ENCODE data around the gene MEX3A. TPM values are rescaled to one million over a fixed set of nuclear protein-coding genes. Genes with fewer than 3 reads are reported as not detected.
"Not testable (repeated sequence)": the region's sequence is repeated elsewhere in the genome, so short reads cannot be mapped to it uniquely, and the experiment has no call there.

MEX3A gene
- total and polyA plus RNA-seq, 5 donors from 2014 or later, result not detected

DNA sequence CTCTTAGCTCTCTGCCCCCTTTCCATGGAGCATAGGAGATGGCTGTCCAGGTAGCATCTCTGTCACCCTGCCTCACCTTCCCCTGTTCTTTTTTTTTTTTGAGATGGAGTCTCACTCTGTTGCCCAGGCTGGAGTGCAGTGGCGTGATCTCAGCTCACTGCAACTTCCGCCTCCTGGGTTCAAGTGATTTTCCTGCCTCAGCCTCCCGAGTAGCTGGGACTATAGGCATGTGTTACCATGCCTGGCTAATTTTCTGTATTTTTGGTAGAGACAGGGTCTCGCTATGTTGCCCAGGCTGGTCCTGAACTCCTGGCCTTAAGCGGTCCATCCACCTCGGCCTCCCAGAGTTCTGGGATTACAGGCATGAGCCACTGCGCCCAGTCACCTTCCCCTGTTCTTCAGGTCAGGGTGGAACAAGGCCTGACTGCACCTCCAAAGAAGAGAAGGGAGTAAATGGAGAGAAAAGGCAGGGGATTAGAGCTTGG lies 10.9 kb downstream of the MEX3A start:
- not testable (repeated sequence) for H3K27ac ChIP-seq (ENCODE audit: insufficient read depth, low read length, poor library complexity, severe bottlenecking); H3K9me3 ChIP-seq (ENCODE audit: control insufficient read depth in 2 of 2, low read length in 2 of 2); H3K27ac Mint-ChIP-seq; H3K27me3 ChIP-seq (ENCODE audit: control insufficient read depth, insufficient read depth, low read length); H3K36me3 ChIP-seq (ENCODE audit: control insufficient read depth, insufficient read depth, low read length); H3K4me3 Mint-ChIP-seq; H3K27me3 Mint-ChIP-seq; DNase-seq; H3K4me3 ChIP-seq (ENCODE audit: low read depth, low read length); H3K4me1 Mint-ChIP-seq; H3K9me3 Mint-ChIP-seq; H3K36me3 Mint-ChIP-seq; ATAC-seq (ENCODE audit: low read depth in 2 of 2); H3K4me1 ChIP-seq (ENCODE audit: control insufficient read depth, insufficient read depth, low read length, poor library complexity, severe bottlenecking)

DNA sequence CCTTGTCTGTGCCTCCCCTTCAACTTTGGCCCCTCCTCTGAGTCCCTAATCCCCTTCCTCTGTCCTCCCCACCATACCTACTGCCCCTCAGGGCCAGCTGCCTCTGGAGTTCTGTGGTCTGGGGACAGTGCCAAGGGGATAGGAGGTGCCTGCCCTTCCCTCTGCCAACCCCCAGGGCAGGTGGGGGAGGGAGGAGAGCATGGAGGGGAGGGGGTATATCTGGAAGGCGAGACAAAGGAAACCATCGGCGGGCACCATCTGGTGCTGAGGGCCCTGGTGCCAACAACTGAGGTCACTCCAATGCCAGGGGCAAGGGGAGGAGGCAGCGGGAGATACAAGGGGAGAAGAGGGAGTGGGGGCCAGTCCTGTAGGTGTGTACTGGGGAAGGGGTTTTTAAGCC lies 11.7 kb downstream of the MEX3A start:
- Mint-ChIP-seq H3K27ac (peak overlapping the region in 1 of 3 donors; percentile 58), H3K27me3 (peaks cover 8% of the 10 kb centered on the region), H3K36me3 (no peaks in the 10 kb centered on the region), H3K4me1 (peaks cover 0 to 6% (median 5%) of the 10 kb centered on the region in 4 donors), H3K4me3 (no peak overlapping the region), H3K9me3 (no peaks in the 10 kb centered on the region)
- Histone ChIP-seq H3K4me1 (ENCODE audit: control insufficient read depth, insufficient read depth, low read length, poor library complexity, severe bottlenecking) (peaks cover 2% of the 10 kb centered on the region), H3K36me3 (ENCODE audit: control insufficient read depth, insufficient read depth, low read length) (no peaks in the 10 kb centered on the region), H3K27me3 (ENCODE audit: control insufficient read depth, insufficient read depth, low read length) (no peaks in the 10 kb centered on the region), H3K4me3 (ENCODE audit: low read depth, low read length) (no peak overlapping the region), H3K27ac (ENCODE audit: insufficient read depth, low read length, poor library complexity, severe bottlenecking) (no peak overlapping the region), H3K9me3 (ENCODE audit: control insufficient read depth in 2 of 2, low read length in 2 of 2) (no peaks in the 10 kb centered on the region)
- DNase-seq (no peak), ATAC-seq (ENCODE audit: low read depth in 2 of 2) (no peak)

DNA sequence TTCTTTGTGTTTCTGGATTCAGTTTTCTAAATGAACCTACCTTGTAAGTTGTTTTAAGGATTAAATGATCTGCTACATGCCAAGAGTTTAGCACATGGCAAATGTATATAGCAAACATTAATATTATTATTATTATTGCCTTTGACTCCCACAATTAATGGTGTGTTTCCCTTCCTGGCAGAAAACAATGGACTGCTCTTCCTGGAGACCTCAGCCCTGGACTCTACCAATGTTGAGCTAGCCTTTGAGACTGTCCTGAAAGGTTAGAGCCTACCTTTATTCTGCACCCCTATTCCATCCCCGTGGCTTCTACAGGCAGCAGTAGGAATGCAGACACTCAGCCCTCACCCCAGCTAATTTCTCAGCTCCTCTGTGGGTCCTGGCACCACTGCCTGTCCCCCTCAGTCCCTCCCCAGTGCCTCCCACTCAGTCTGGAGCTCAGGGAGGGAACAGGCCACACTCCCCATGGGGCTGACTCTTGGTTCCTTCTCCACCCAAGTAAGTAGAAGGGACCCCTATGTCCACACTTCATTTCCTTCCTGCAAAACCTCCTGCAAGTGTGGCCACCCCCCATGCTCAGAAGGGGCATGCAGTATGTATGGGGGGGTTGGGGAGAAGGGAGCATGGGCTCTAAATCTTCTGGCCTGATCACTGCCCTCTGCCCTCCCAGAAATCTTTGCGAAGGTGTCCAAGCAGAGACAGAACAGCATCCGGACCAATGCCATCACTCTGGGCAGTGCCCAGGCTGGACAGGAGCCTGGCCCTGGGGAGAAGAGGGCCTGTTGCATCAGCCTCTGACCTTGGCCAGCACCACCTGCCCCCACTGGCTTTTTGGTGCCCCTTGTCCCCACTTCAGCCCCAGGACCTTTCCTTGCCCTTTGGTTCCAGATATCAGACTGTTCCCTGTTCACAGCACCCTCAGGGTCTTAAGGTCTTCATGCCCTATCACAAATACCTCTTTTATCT lies 12.5 kb downstream of the MEX3A start:
- no peaks in the 10 kb centered on the region for H3K9me3 Mint-ChIP-seq
- H3K27ac Mint-ChIP-seq, result no peak overlapping the region
- no peak for ATAC-seq (ENCODE audit: low read depth in 2 of 2)

DNA sequence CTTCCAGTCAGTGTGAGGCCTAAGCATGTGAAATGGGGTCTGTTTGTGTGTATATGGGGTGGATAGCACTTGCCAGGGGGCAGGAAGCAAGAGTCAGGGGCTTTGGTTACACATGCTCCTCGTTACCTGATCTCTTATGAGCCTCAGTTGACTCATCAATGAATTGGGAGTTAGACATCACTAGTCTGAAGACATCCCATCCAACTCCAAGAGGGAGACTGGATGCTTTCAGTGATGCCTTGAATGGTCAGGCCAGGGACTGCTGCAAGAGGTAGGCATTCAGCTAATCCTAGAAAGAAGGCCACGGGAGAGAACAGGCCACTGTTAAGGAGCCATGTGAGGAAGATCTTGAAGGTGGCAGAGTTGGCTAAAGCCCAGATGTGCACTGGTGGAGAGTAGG lies 15.0 kb downstream of the MEX3A start:
- Mint-ChIP-seq H3K27me3 (peaks cover 4% of the 10 kb centered on the region), H3K4me3 (no peak overlapping the region), H3K36me3 (no peaks in the 10 kb centered on the region), H3K27ac (peak overlapping the region in 1 of 3 donors; percentile 56), H3K9me3 (no peaks in the 10 kb centered on the region), H3K4me1 (peaks cover 0 to 8% (median 6%) of the 10 kb centered on the region in 4 donors)
- DNase-seq, result no peak
- Histone ChIP-seq H3K36me3 (ENCODE audit: control insufficient read depth, insufficient read depth, low read length) (no peaks in the 10 kb centered on the region), H3K27me3 (ENCODE audit: control insufficient read depth, insufficient read depth, low read length) (no peaks in the 10 kb centered on the region), H3K4me1 (ENCODE audit: control insufficient read depth, insufficient read depth, low read length, poor library complexity, severe bottlenecking) (peaks cover 2% of the 10 kb centered on the region), H3K9me3 (ENCODE audit: control insufficient read depth in 2 of 2, low read length in 2 of 2) (no peaks in the 10 kb centered on the region), H3K4me3 (ENCODE audit: low read depth, low read length) (no peak overlapping the region), H3K27ac (ENCODE audit: insufficient read depth, low read length, poor library complexity, severe bottlenecking) (no peak overlapping the region)
- ATAC-seq (ENCODE audit: low read depth in 2 of 2), result no peak

More for the DNA sequence above, 12.5 kb downstream of the MEX3A start:
- Histone ChIP-seq H3K27me3 (ENCODE audit: control insufficient read depth, insufficient read depth, low read length) (no peaks in the 10 kb centered on the region), H3K9me3 (ENCODE audit: control insufficient read depth in 2 of 2, low read length in 2 of 2) (no peaks in the 10 kb centered on the region), H3K4me1 (ENCODE audit: control insufficient read depth, insufficient read depth, low read length, poor library complexity, severe bottlenecking) (peaks cover 2% of the 10 kb centered on the region), H3K4me3 (ENCODE audit: low read depth, low read length) (no peak overlapping the region), H3K27ac (ENCODE audit: insufficient read depth, low read length, poor library complexity, severe bottlenecking) (no peak overlapping the region), H3K36me3 (ENCODE audit: control insufficient read depth, insufficient read depth, low read length) (no peaks in the 10 kb centered on the region)
- H3K36me3 Mint-ChIP-seq, result no peaks in the 10 kb centered on the region
- H3K4me3 Mint-ChIP-seq, result no peak overlapping the region
- H3K27me3 Mint-ChIP-seq, result peaks cover 4% of the 10 kb centered on the region
- no peak for DNase-seq
- peaks cover 0 to 8% (median 6%) of the 10 kb centered on the region in 4 donors for H3K4me1 Mint-ChIP-seq

DNA sequence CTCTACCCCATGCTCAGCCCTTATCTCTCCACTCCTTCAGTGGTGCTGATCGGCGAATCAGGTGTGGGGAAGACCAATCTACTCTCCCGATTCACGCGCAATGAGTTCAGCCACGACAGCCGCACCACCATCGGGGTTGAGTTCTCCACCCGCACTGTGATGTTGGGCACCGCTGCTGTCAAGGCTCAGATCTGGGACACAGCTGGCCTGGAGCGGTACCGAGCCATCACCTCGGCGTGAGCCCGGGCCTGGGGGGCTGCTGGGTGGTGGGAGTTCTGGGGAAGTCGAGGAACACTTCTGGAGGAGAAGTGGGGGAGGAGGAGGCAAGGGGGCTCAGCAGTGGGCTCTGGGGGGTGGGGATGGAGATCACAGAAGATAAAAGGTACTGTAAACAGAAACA lies 16.4 kb downstream of the MEX3A start:
- peaks cover 0 to 8% (median 6%) of the 10 kb centered on the region in 4 donors for H3K4me1 Mint-ChIP-seq

DNA sequence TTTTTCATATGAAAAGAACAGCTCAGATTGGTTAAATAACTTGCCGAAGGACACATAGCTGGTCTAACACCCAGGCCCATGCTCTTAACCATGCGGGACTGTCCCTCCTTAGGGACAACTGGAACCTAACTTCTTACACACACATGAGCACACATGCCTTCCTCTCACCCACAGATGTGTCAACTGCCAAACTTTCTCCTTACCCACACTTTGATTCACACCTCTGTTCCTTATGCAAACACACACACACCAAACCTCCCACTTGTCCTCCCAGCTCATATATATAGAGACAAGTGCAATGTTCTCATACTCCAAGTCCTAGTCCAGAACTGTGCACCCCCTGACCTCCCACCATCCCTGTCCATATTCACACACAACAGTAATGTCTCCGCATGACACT lies 17.1 kb downstream of the MEX3A start:
- H3K36me3 Mint-ChIP-seq, result no peaks in the 10 kb centered on the region
- no peak overlapping the region for H3K4me3 Mint-ChIP-seq
- no peaks in the 10 kb centered on the region for H3K9me3 ChIP-seq (ENCODE audit: control insufficient read depth in 2 of 2, low read length in 2 of 2)
- no peak overlapping the region for H3K4me3 ChIP-seq (ENCODE audit: low read depth, low read length)
- no peak for DNase-seq
- no peak overlapping the region for H3K27ac ChIP-seq (ENCODE audit: insufficient read depth, low read length, poor library complexity, severe bottlenecking)
- H3K27me3 ChIP-seq (ENCODE audit: control insufficient read depth, insufficient read depth, low read length), result no peaks in the 10 kb centered on the region
- H3K27ac Mint-ChIP-seq, result peak overlapping the region in 2 of 3 donors; percentile 29 to 73
- peaks cover 0 to 8% (median 6%) of the 10 kb centered on the region in 4 donors for H3K4me1 Mint-ChIP-seq
- peaks cover 4% of the 10 kb centered on the region for H3K27me3 Mint-ChIP-seq
- peaks cover 2% of the 10 kb centered on the region for H3K4me1 ChIP-seq (ENCODE audit: control insufficient read depth, insufficient read depth, low read length, poor library complexity, severe bottlenecking)
- H3K9me3 Mint-ChIP-seq, result no peaks in the 10 kb centered on the region
- ATAC-seq (ENCODE audit: low read depth in 2 of 2), result no peak
- no peaks in the 10 kb centered on the region for H3K36me3 ChIP-seq (ENCODE audit: control insufficient read depth, insufficient read depth, low read length)

More for the DNA sequence above, 16.4 kb downstream of the MEX3A start:
- H3K27me3 ChIP-seq (ENCODE audit: control insufficient read depth, insufficient read depth, low read length), result no peaks in the 10 kb centered on the region
- no peaks in the 10 kb centered on the region for H3K9me3 ChIP-seq (ENCODE audit: control insufficient read depth in 2 of 2, low read length in 2 of 2)
- H3K4me3 ChIP-seq (ENCODE audit: low read depth, low read length), result no peak overlapping the region
- Mint-ChIP-seq H3K27me3 (peaks cover 4% of the 10 kb centered on the region), H3K4me3 (no peak overlapping the region), H3K36me3 (no peaks in the 10 kb centered on the region), H3K9me3 (no peaks in the 10 kb centered on the region), H3K27ac (peak overlapping the region in 1 of 3 donors; percentile 73)
- ATAC-seq (ENCODE audit: low read depth in 2 of 2), result no peak
- H3K27ac ChIP-seq (ENCODE audit: insufficient read depth, low read length, poor library complexity, severe bottlenecking), result no peak overlapping the region
- peaks cover 2% of the 10 kb centered on the region for H3K4me1 ChIP-seq (ENCODE audit: control insufficient read depth, insufficient read depth, low read length, poor library complexity, severe bottlenecking)
- H3K36me3 ChIP-seq (ENCODE audit: control insufficient read depth, insufficient read depth, low read length), result no peaks in the 10 kb centered on the region
- DNase-seq, result no peak

DNA sequence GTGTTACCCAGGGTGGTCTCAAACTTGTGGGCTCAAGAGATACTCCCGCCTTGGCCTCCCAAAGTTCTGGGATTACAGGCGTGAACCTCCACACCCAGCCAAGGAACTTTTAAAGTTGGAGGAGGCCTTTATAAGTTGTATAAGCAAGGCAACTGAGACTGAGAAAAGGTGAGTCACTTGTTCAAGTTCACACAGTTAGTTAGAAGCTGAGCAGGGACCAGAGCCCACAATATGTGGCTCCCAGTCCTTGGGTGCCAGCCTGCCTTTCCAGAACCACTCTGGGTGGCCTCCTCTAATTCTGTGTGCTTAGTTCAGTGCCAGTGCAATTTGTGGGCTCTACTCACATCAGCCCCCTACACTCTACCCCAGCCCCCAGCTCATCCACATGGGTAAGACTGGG lies 17.6 kb downstream of the MEX3A start:
- Mint-ChIP-seq H3K4me3 (no peak overlapping the region), H3K9me3 (no peaks in the 10 kb centered on the region), H3K27ac (no peak overlapping the region), H3K4me1 (peaks cover 0 to 8% (median 6%) of the 10 kb centered on the region in 4 donors), H3K27me3 (peaks cover 4% of the 10 kb centered on the region), H3K36me3 (no peaks in the 10 kb centered on the region)
- H3K36me3 ChIP-seq (ENCODE audit: control insufficient read depth, insufficient read depth, low read length), result no peaks in the 10 kb centered on the region
- H3K9me3 ChIP-seq (ENCODE audit: control insufficient read depth in 2 of 2, low read length in 2 of 2), result no peaks in the 10 kb centered on the region
- DNase-seq, result no peak
- H3K27ac ChIP-seq (ENCODE audit: insufficient read depth, low read length, poor library complexity, severe bottlenecking), result no peak overlapping the region
- H3K4me1 ChIP-seq (ENCODE audit: control insufficient read depth, insufficient read depth, low read length, poor library complexity, severe bottlenecking), result peaks cover 2% of the 10 kb centered on the region
- ATAC-seq (ENCODE audit: low read depth in 2 of 2), result no peak
- no peaks in the 10 kb centered on the region for H3K27me3 ChIP-seq (ENCODE audit: control insufficient read depth, insufficient read depth, low read length)
- no peak overlapping the region for H3K4me3 ChIP-seq (ENCODE audit: low read depth, low read length)

DNA sequence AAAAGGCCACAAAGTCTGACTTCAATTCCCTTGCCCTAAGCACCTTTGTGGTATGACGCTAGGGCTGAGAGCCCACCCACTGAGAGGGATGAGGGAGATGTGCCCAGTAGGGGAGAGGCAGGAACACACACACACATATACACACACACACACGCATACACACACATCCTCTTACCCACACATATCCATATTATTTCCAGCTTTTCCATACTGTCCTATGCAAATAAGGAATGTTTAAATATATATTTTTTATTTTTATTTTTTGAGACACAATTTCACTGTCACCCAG lies 18.3 kb downstream of the MEX3A start:
- Histone ChIP-seq H3K4me3 (ENCODE audit: low read depth, low read length) (no peak overlapping the region), H3K27ac (ENCODE audit: insufficient read depth, low read length, poor library complexity, severe bottlenecking) (no peak overlapping the region), H3K36me3 (ENCODE audit: control insufficient read depth, insufficient read depth, low read length) (no peaks in the 10 kb centered on the region), H3K4me1 (ENCODE audit: control insufficient read depth, insufficient read depth, low read length, poor library complexity, severe bottlenecking) (peaks cover 2% of the 10 kb centered on the region), H3K27me3 (ENCODE audit: control insufficient read depth, insufficient read depth, low read length) (no peaks in the 10 kb centered on the region), H3K9me3 (ENCODE audit: control insufficient read depth in 2 of 2, low read length in 2 of 2) (no peaks in the 10 kb centered on the region)
- Mint-ChIP-seq H3K4me3 (no peak overlapping the region), H3K27me3 (peaks cover 4% of the 10 kb centered on the region), H3K4me1 (peaks cover 0 to 8% (median 6%) of the 10 kb centered on the region in 4 donors), H3K9me3 (no peaks in the 10 kb centered on the region), H3K36me3 (no peaks in the 10 kb centered on the region), H3K27ac (no peak overlapping the region)
- no peak for DNase-seq
- no peak for ATAC-seq (ENCODE audit: low read depth in 2 of 2)

Measured in CD4-positive, CD25-positive, alpha-beta regulatory T cell (primary cell).